GM12873 (cell line): ENCODE data around the gene CARS1.

Experiments
- TF ChIP-seq, protein P1 (sequence below): IDR thresholded peaks from 2 replicates; pipeline ENCODE4 v1.5.1; 2012; ENCODE audit warnings: low read depth, mild to moderate bottlenecking, moderate library complexity, low read length, control low read depth; ENCODE audit not compliant: insufficient read depth; ENCODE audit errors: missing control alignments

Gene CARS1

GRCh38 chr11:3092603-3093141, 35.4 kb upstream of the CARS1 start:
- TF ChIP-seq, protein P1, sequence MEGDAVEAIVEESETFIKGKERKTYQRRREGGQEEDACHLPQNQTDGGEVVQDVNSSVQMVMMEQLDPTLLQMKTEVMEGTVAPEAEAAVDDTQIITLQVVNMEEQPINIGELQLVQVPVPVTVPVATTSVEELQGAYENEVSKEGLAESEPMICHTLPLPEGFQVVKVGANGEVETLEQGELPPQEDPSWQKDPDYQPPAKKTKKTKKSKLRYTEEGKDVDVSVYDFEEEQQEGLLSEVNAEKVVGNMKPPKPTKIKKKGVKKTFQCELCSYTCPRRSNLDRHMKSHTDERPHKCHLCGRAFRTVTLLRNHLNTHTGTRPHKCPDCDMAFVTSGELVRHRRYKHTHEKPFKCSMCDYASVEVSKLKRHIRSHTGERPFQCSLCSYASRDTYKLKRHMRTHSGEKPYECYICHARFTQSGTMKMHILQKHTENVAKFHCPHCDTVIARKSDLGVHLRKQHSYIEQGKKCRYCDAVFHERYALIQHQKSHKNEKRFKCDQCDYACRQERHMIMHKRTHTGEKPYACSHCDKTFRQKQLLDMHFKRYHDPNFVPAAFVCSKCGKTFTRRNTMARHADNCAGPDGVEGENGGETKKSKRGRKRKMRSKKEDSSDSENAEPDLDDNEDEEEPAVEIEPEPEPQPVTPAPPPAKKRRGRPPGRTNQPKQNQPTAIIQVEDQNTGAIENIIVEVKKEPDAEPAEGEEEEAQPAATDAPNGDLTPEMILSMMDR = no peak

DNA sequence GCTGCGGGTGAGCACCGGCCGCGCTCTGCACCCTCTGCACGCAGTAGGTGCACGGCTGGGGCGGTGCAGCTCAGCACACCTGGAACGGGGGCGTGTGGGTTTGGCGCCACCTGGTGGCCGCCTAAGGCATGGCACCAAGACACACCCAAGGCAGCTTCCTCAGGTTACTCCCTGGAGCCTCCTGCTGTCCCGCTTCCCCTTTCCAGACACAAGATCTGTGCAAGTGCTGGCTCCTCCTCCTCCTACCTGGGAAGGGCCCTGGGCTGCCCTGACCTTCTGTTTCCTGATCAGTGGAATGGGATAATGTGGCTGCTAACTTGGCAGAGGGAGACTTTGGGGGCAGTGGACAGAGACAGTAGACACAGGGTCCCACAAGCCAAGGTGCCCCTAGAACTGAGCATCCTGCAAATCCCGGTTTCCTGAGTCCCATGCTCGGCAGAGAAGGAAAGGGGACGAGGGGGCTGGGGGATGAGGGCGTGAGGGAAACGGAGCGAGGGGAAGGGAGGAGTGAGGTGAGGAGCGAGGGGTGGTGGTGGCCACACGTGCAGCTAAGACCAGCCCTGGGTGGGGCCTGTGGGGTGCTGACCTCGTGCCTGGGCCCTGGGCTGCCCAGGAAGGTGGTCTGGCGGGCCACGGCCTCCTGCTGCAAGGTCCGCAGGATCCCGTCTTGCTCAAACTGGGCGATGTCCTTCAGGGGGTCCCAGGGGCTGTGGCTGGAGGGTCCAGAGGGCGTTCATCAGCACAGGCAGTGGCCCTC, 34.8 kb upstream of the CARS1 start:
- TF ChIP-seq, protein P1 = peak; percentile 99

DNA sequence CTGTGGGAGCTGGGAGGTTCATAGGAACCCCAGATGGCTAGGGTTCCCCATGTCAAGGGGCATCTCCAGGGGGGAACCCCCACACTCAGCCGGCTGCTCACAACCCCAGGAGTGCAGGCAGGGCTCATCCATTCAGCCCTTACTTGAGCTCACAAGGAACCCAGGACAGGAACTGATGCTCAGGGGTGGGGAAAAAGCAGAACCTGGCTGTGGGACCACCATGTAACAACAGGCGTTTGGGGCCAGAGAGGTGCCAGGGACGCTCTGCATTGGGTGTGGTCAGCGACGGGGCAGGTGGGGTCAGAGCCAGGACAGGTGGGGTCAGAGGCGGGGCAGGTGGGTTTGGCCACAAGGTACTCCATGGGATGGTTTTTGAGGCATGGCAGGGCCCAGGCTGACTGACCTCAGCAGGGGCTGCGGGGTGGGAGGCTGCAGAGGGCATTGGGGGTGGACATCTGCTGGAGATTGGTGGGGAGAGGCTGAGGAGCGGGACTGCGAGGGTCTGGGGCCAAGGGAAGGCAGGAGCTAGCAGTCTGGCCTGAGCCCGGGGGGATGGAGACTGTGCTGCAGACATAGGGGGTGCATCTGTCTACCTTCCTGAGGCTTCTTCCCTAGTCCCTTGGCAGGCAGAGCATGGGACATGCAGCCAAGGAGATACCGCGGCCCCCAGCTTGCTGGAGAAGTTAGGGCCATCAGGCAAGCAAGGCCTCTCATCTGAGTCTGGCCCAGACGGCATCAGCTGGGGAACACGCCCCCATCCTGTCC, 34.0 kb upstream of the CARS1 start:
- TF ChIP-seq, protein P1 = no peak

- TF ChIP-seq, protein P1 = no peak
Observed at GRCh38 chr11:3090096-3090901, 33.1 kb upstream of the CARS1 start.

DNA sequence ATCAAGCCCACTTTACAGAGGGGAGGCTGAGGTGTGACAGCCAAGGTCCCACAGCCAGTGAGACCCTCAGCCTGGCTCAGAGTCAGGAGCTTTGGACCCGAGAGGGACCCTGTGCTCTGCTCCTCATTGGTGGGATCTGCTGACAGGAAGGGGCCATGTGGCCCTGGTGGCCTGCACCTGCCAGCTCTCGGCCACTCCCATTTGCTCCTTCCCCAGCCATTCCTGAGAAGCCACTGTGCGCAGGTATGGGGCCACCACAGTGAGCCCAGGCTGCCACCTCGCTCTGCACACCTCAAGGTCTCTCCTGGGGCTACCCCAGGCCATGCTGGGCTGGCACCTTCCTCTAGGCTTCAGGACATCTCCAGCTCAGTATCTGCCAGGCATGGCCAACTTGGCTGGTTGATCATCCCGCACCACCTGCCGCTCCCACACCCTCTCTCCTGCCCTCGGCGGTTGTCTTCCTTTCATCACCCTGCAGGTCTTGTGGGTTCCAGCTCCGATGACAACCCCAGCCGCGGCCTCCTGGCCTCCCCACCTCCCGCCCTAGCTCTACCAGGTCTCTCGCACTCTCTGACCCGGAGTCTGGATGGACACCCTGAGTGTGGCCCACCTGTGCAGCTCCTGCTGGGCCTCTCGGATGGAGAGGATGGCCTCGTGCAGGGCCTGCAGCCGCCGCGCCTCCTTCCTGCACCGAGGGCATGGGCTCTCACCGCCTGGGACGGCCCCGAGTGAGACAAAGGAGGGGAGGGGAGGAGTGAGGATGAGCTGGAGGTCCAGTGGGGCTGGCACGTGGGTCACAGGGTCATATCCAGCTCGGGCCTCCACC, 32.2 kb upstream of the CARS1 start:
- TF ChIP-seq, protein P1 = no peak

DNA sequence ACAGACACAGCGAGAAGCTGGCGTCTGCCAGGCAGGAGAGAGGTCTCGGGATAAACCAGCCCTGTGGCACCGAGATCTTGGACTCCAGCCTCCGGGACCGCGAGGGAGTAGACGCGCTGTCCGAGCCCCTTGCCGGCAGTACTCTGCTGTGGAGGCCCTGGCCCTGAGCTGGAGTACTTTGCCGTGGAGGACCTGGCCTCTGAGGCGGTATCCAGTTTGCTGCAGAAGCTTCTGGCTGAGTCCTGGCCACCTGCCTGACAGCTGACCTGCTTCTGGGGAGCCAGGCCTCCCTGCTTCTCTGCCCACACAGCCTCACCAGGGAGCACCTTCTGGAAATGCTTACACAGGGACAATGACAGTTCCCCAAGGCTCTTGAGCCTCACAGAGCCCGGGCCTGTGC, 31.6 kb upstream of the CARS1 start:
- TF ChIP-seq, protein P1 = no peak
